IMR-90 (cell line): ENCODE results near the gene ATP2B2. TPM values are rescaled to one million over a fixed set of nuclear protein-coding genes. Genes with fewer than 3 reads are reported as not detected.

Experiments used
- ATAC-seq: fragments of 200-7000 bp; cut with Tn5 transposase; 2 replicates; pipeline ENCODE4 v1.9.1; 2020; ENCODE audit warnings: low read depth, mild to moderate bottlenecking, moderate library complexity
- BruUV-seq: library from RNA; stranded (reverse); fragments of 400-500 nt; replicated peaks from 2 replicates; lab custom pipeline; 2021; lab: Mats Ljungman, UMichigan
- CTCF ChIA-PET: fragments of 300-600 bp; formaldehyde crosslinking; extraction: SDS; loops from one replicate; lab custom pipeline; 2021; ENCODE audit warnings: antibody characterized with exemption; lab: Yijun Ruan, JAX
- POLR2A ChIA-PET: fragments of 300-600 bp; sonication (Branson Sonifier 250); formaldehyde crosslinking; loops from one replicate; lab custom pipeline; 2022; ENCODE audit warnings: antibody characterized with exemption; ENCODE audit not compliant: unreplicated experiment; lab: Charles Lee
- DNase-seq: peaks from one replicate; pipeline ENCODE4 v3.0.0; 2013
- H2AFZ ChIP-seq: replicated peaks from 2 replicates; pipeline ENCODE3; 2013; ENCODE audit warnings: low read length, mild to moderate bottlenecking; ENCODE audit not compliant: poor library complexity
- H2AK5ac ChIP-seq: 2 replicates; pipeline ENCODE4 v1.6.1; 2013; ENCODE audit warnings: low read depth, low read length, inconsistent platforms
- H2AK9ac ChIP-seq: replicated peaks from 2 replicates; pipeline ENCODE3; 2013; ENCODE audit warnings: mild to moderate bottlenecking, low read depth, low read length, moderate library complexity; ENCODE audit not compliant: poor library complexity
- H2BK120ac ChIP-seq: 2 replicates; pipeline ENCODE4 v1.6.1; 2013; ENCODE audit warnings: low read depth, low read length, inconsistent platforms
- H2BK15ac ChIP-seq: 3 replicates; pipeline ENCODE4 v1.6.1; 2013; ENCODE audit warnings: low read depth, low read length, inconsistent platforms
- H2BK20ac ChIP-seq: 2 replicates; pipeline ENCODE4 v1.6.1; 2013; ENCODE audit warnings: low read depth, mild to moderate bottlenecking, inconsistent platforms, low read length, moderate library complexity
- H2BK5ac ChIP-seq: 2 replicates; pipeline ENCODE4 v1.6.1; 2013; ENCODE audit warnings: mild to moderate bottlenecking, low read depth, low read length, inconsistent platforms; ENCODE audit not compliant: poor library complexity, severe bottlenecking
- H3K14ac ChIP-seq: replicated peaks from 2 replicates; pipeline ENCODE4 v1.6.1; 2013; ENCODE audit warnings: low read depth, low read length, inconsistent platforms
- H3K18ac ChIP-seq: 2 replicates; pipeline ENCODE4 v1.6.1; 2013; ENCODE audit warnings: low read depth, low read length, control low read depth
- H3K23ac ChIP-seq: 2 replicates; pipeline ENCODE4 v1.6.1; 2013; ENCODE audit warnings: low read depth, low read length, inconsistent platforms
- H3K27ac ChIP-seq: 2 replicates; pipeline ENCODE4 v1.5.1; 2013; ENCODE audit warnings: mild to moderate bottlenecking, control low read depth, low read length; ENCODE audit not compliant: insufficient read depth
- H3K27me3 ChIP-seq: 2 replicates; pipeline ENCODE4 v1.6.1; 2013; ENCODE audit warnings: low read length; ENCODE audit not compliant: control insufficient read depth, insufficient read depth
- H3K36me3 ChIP-seq: 2 replicates; pipeline ENCODE4 v1.6.1; 2013; ENCODE audit warnings: low read length, mixed read lengths; ENCODE audit not compliant: control insufficient read depth, insufficient read depth
- H3K4ac ChIP-seq: 2 replicates; pipeline ENCODE4 v1.6.1; 2013; ENCODE audit warnings: low read depth, low read length, inconsistent platforms
- H3K4me1 ChIP-seq: 2 replicates; pipeline ENCODE4 v1.6.1; 2013; ENCODE audit warnings: low read length, mixed read lengths; ENCODE audit not compliant: control insufficient read depth, insufficient read depth
- H3K4me2 ChIP-seq: 2 replicates; pipeline ENCODE4 v1.6.1; 2013; ENCODE audit warnings: low read depth, mild to moderate bottlenecking, control low read depth, low read length, moderate library complexity
- H3K4me3 ChIP-seq: 2 replicates; pipeline ENCODE4 v1.5.1; 2013; ENCODE audit warnings: low read depth, mild to moderate bottlenecking, control low read depth, low read length, moderate library complexity; ENCODE audit not compliant: insufficient read depth
- H3K56ac ChIP-seq: 2 replicates; pipeline ENCODE4 v1.6.1; 2013; ENCODE audit warnings: low read length, inconsistent platforms; ENCODE audit not compliant: insufficient read depth; ENCODE audit errors: extremely low read depth
- H3K79me1 ChIP-seq, 2 experiments: 2 replicates each; pipeline ENCODE4 v1.6.1; 2013; ENCODE audit warnings: low read length in 2 of 2, inconsistent platforms in 1 of 2, low read depth in 1 of 2
- H3K9ac ChIP-seq: 2 replicates; pipeline ENCODE4 v1.6.1; 2013; ENCODE audit warnings: low read depth, low read length, control low read depth
- H3K9me1 ChIP-seq: 2 replicates; pipeline ENCODE4 v1.6.1; 2013; ENCODE audit warnings: low read length, inconsistent platforms; ENCODE audit not compliant: insufficient read depth
- H3K9me3 ChIP-seq: 2 replicates; pipeline ENCODE4 v1.6.1; 2013; ENCODE audit warnings: low read length; ENCODE audit not compliant: control insufficient read depth, insufficient read depth
- H4K20me1 ChIP-seq: 2 replicates; pipeline ENCODE4 v1.6.1; 2013; ENCODE audit warnings: low read length, inconsistent platforms; ENCODE audit not compliant: insufficient read depth
- H4K5ac ChIP-seq: 2 replicates; pipeline ENCODE4 v1.6.1; 2013; ENCODE audit warnings: mild to moderate bottlenecking, low read depth, low read length, control low read depth
- H4K8ac ChIP-seq, 2 experiments: 2 replicates each; pipeline ENCODE4 v1.6.1; 2013; ENCODE audit warnings: low read depth in 2 of 2, low read length in 2 of 2, control low read depth in 1 of 2, inconsistent platforms in 1 of 2
- H4K91ac ChIP-seq: 2 replicates; pipeline ENCODE4 v1.6.1; 2013; ENCODE audit warnings: low read depth, low read length, inconsistent platforms; ENCODE audit not compliant: insufficient read depth
- CHD1 ChIP-seq: IDR thresholded peaks from 2 replicates; pipeline ENCODE4 v1.6.1; 2012; ENCODE audit warnings: low read depth, low read length, improper control_type of control experiment
- NFE2L2 ChIP-seq: fragments of 150-350 bp; IDR thresholded peaks from 2 replicates; pipeline ENCODE4 v1.6.1; 2016; ENCODE audit warnings: low read depth, mild to moderate bottlenecking, low read length
- POLR2A ChIP-seq: IDR thresholded peaks from 2 replicates; pipeline ENCODE4 v1.6.1; 2012; ENCODE audit warnings: mild to moderate bottlenecking, low read depth, low read length
- SMC3 ChIP-seq: fragments of 150-350 bp; IDR thresholded peaks from 2 replicates; pipeline ENCODE4 v1.6.1; 2016; ENCODE audit warnings: low read depth, mild to moderate bottlenecking, antibody characterized with exemption, low read length, moderate library complexity
- WGBS, 2 experiments: methylation state at CpG; one replicate each; pipeline versions ENCODE4 v1.1.5 to v1.1.7; 2013; ENCODE audit warnings: missing lambda C conversion rate in 2 of 2; ENCODE audit not compliant: insufficient read length in 1 of 2; ENCODE audit errors: extremely low coverage in 2 of 2; 5-methylcytosine and 5-hydroxymethylcytosine counted together
- dilution Hi-C: fragments of 300-500 bp; cut with HindIII; formaldehyde crosslinking; loops from one replicate; pipeline ENCODE4 v1.14.3; 2018; ENCODE audit warnings: low sequenced_read_pairs; ENCODE audit not compliant: unreplicated experiment
- in situ Hi-C: fragments of 300-500 bp; cut with MboI; formaldehyde crosslinking; loops from 3 replicates; pipeline ENCODE4 v1.14.3; 2019; ENCODE audit warnings: low sequenced_read_pairs, inconsistent platforms, mixed read lengths
- intact Hi-C: fragments of 100-400 bp; cut with micrococcal nuclease; formaldehyde crosslinking; loops from 2 replicates; pipeline ENCODE4 v1.10.0; 2022
- polyA plus RNA-seq, 3 experiments: library from polyadenylated mRNA; depleted of rRNA; stranded (reverse); fragments of >200 nt; gene quantifications; 2 replicates each; pipeline ENCODE4 v1.2.3, GENCODE V29; 2012; ENCODE audit warnings: low replicate concordance in 1 of 3
- total RNA-seq: library from RNA; depleted of rRNA; stranded (reverse); fragments of >200 nt; gene quantifications from 2 replicates; pipeline ENCODE4 v1.2.3, GENCODE V29; 2012

Gene ATP2B2
- total and polyA plus RNA-seq, 2 of the 4 experiments (the other 2 are of a cell fraction): under 0.01 to 0.02 TPM

DNA sequence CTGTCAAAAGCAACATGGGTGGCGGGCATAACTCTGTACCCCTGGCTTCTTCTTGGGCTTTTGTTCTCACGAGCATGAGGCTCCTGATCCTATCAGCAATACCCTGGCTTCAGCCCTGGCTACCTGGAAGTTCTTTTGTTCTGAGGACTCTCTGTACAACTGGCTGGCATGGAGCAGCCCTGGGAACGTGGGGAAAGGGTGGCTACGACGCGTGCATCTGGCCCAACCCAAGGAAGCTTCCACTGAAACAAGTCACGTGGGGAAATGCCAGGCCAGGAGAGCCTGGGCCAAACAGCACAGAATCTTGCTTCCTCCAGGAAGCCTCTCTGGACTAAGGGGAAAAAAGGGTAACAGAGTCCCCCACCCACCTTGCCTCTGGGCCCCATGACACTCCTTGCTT is 22.7 kb upstream of the ATP2B2 start:
- H2BK5ac ChIP-seq: no peak overlapping the region
- dilution Hi-C loops: no loop called here
- H2AK9ac ChIP-seq: no peak overlapping the region
- no CpG with 5 or more reads among the region's 7 CpGs for WGBS, 2 experiments
- H2BK120ac ChIP-seq: no peak overlapping the region
- H3K27ac ChIP-seq: no peak overlapping the region
- H3K18ac ChIP-seq: no peak overlapping the region
- H3K9me3 ChIP-seq: no peaks in the 10 kb centered on the region
- no TSS peak for BruUV-seq
- H3K4me2 ChIP-seq: no peak overlapping the region
- no peaks in the 10 kb centered on the region for H3K4me1 ChIP-seq
- in situ Hi-C loops: no loop called here
- no peak overlapping the region for H2BK15ac ChIP-seq
- DNase-seq (no peak), ATAC-seq (no peak)
- no peak overlapping the region for H3K9ac ChIP-seq
- no peak for TF ChIP-seq SMC3
- TF ChIP-seq POLR2A: no peak
- TF ChIP-seq CHD1: no peak
- no peak for TF ChIP-seq NFE2L2
- H3K36me3 ChIP-seq: no peaks in the 10 kb centered on the region
- POLR2A ChIA-PET: no interaction called here
- no peak overlapping the region for H3K4ac ChIP-seq
- no peak overlapping the region for H2AFZ ChIP-seq
- H3K14ac ChIP-seq: no peak overlapping the region
- H3K23ac ChIP-seq: no peak overlapping the region
- no peak overlapping the region for H3K4me3 ChIP-seq
- H3K79me1 ChIP-seq: no peaks in the 10 kb centered on the region
- no peak overlapping the region for H2BK20ac ChIP-seq
- H2AK5ac ChIP-seq: no peak overlapping the region
- intact Hi-C loops: no loop called here
- no peaks in the 10 kb centered on the region for H4K20me1 ChIP-seq
- H3K56ac ChIP-seq: no peak overlapping the region
- H4K5ac ChIP-seq: no peak overlapping the region
- H4K91ac ChIP-seq: no peak overlapping the region
- peaks cover 19% of the 10 kb centered on the region for H3K27me3 ChIP-seq
- H4K8ac ChIP-seq: no peak overlapping the region
- no peaks in the 10 kb centered on the region for H3K9me1 ChIP-seq
- CTCF ChIA-PET: no interaction called here
